ENCODE results near the gene CHST9. TPM values are rescaled to one million over a fixed set of nuclear protein-coding genes. Genes with fewer than 3 reads are reported as not detected.

The CHST9 gene
- total and polyA plus RNA-seq, 2 experiments from 2014 or later: 15.5 to 16.8 TPM

- TF ChIP-seq REST (IDR thresholded peaks at IDR 0.05; ENCODE audit: unreplicated experiment): no peak
Measured at GRCh38 chr18:27124196-27124595, 60.9 kb downstream of the CHST9 start (continued).

- Histone ChIP-seq H3K9me2 (ENCODE audit: insufficient read depth) (no peaks in the 10 kb centered on the region), H3K4me2 (no peak overlapping the region), H3K4me3 (no peak overlapping the region), H3F3A (replicated peaks; ENCODE audit: low read depth) (no peaks in the 10 kb centered on the region), H3K4me1 (ENCODE audit: insufficient read depth) (peaks cover 26% of the 10 kb centered on the region), H4K20me1 (replicated peaks; ENCODE audit: insufficient read depth) (no peaks in the 10 kb centered on the region), H3K79me2 (replicated peaks; ENCODE audit: insufficient read depth) (no peaks in the 10 kb centered on the region), H3K27me3 (ENCODE audit: insufficient read depth) (no peaks in the 10 kb centered on the region), H3K27ac (ENCODE audit: low read depth) (no peak overlapping the region), H2AFZ (no peak overlapping the region), H3K36me3 (ENCODE audit: insufficient read depth) (no peaks in the 10 kb centered on the region)
- DNase-seq (ENCODE audit: low spot score) (no peak), ATAC-seq (no peak)
- no peaks in the 10 kb centered on the region for H3K9me3 Mint-ChIP-seq
- no peak overlapping the region for H3K4me3 Mint-ChIP-seq
- no peak overlapping the region for H3K27ac Mint-ChIP-seq
- H3K27me3 Mint-ChIP-seq (ENCODE audit: insufficient read depth, low read depth, poor library complexity): no peaks in the 10 kb centered on the region
- H3K36me3 Mint-ChIP-seq (ENCODE audit: low read depth): no peaks in the 10 kb centered on the region
- no peak for TF ChIP-seq JUNB (IDR thresholded peaks at IDR 0.05; ENCODE audit: unreplicated experiment)
- no peak for TF ChIP-seq REST (IDR thresholded peaks at IDR 0.05; ENCODE audit: unreplicated experiment)
- TF ChIP-seq EZH2 (IDR thresholded peaks at IDR 0.05; ENCODE audit: low read depth, unreplicated experiment): no peak
- TF ChIP-seq ZNF331 (CRISPR knock-in tag; IDR thresholded peaks at IDR 0.05; ENCODE audit: low read depth): no peak
- TF ChIP-seq CREB1 (CRISPR knock-in tag; IDR thresholded peaks at IDR 0.05; ENCODE audit: low read depth): no peak
- peaks cover 26% of the 10 kb centered on the region for H3K4me1 Mint-ChIP-seq
Measured at GRCh38 chr18:27121108-27121507, 64.0 kb downstream of the CHST9 start.

- H3K36me3 ChIP-seq (ENCODE audit: insufficient read depth): no peaks in the 10 kb centered on the region
- Mint-ChIP-seq H3K27me3 (ENCODE audit: insufficient read depth, low read depth, poor library complexity) (no peaks in the 10 kb centered on the region), H3K4me3 (no peak overlapping the region), H3K9me3 (no peaks in the 10 kb centered on the region), H3K4me1 (peaks cover 23% of the 10 kb centered on the region), H3K36me3 (ENCODE audit: low read depth) (no peaks in the 10 kb centered on the region), H3K27ac (no peak overlapping the region)
- no peaks in the 10 kb centered on the region for H3K27me3 ChIP-seq (ENCODE audit: insufficient read depth)
- H2AFZ ChIP-seq: no peak overlapping the region
- ATAC-seq (no peak), DNase-seq (ENCODE audit: low spot score) (no peak)
- no peaks in the 10 kb centered on the region for H3F3A ChIP-seq (replicated peaks; ENCODE audit: low read depth)
- no peaks in the 10 kb centered on the region for H4K20me1 ChIP-seq (replicated peaks; ENCODE audit: insufficient read depth)
- H3K4me2 ChIP-seq: no peak overlapping the region
- H3K9me2 ChIP-seq (ENCODE audit: insufficient read depth): no peaks in the 10 kb centered on the region
- H3K79me2 ChIP-seq (replicated peaks; ENCODE audit: insufficient read depth): no peaks in the 10 kb centered on the region
- peaks cover 22% of the 10 kb centered on the region for H3K4me1 ChIP-seq (ENCODE audit: insufficient read depth)
- H3K4me3 ChIP-seq: no peak overlapping the region
- H3K27ac ChIP-seq (ENCODE audit: low read depth): no peak overlapping the region
- TF ChIP-seq CTCF (conservative IDR thresholded peaks at IDR 0.05; ENCODE audit: low read depth in 2 of 2) (no peak), ZNF114 (CRISPR knock-in tag; IDR thresholded peaks at IDR 0.05) (no peak), ETS1 (IDR thresholded peaks at IDR 0.05) (no peak)
Measured at GRCh38 chr18:27120246-27120645, 64.9 kb downstream of the CHST9 start.
